A549 (cell line): ENCODE measurements around the gene RPL18. TPM values are rescaled to one million over a fixed set of nuclear protein-coding genes. Genes with fewer than 3 reads are reported as not detected.

Experiments
- ATAC-seq, 2 experiments: fragments of 200-7000 bp in 1 of 2; fragments of >200 bp in 1 of 2; cut with Nextera tagmentation in 1 of 2; cut with Tn5 transposase in 1 of 2; 3 replicates each; pipeline versions ENCODE4 v1.8.0 to v1.9.1; 2018 to 2020; ENCODE audit warnings: mild to moderate bottlenecking in 1 of 2, moderate library complexity in 1 of 2
- CTCF ChIA-PET: fragments of 300-600 bp; sonication (Branson Sonifier 250); formaldehyde crosslinking; extraction: SDS; loops from one replicate; lab custom pipeline; 2021; ENCODE audit warnings: antibody characterized with exemption, inconsistent platforms; lab: Yijun Ruan, JAX
- POLR2A ChIA-PET: fragments of 350-600 bp; formaldehyde crosslinking; extraction: SDS; loops from one replicate; lab custom pipeline; 2021; ENCODE audit warnings: antibody characterized with exemption, inconsistent platforms; lab: Yijun Ruan, JAX
- DNase-seq, 2 experiments: peaks; one replicate each; pipeline versions ENCODE4 v3.0.0 to v3.0.0-alpha.2; 2011 to 2016; ENCODE audit warnings: low read depth in 1 of 2, low spot score in 1 of 2
- FAIRE-seq: peaks from 2 replicates; lab custom pipeline; 2011; peaks lifted over from hg19 to GRCh38; lab: Jason Lieb, UNC
- H3K27ac ChIP-seq, 2 experiments: fragments of >200 bp; sonication (Bioruptor Twin); formaldehyde crosslinking; 3 replicates each; pipeline ENCODE4 v1.5.1; 2016 to 2017
- H3K4me1 ChIP-seq: fragments of >200 bp; sonication (Bioruptor Twin); formaldehyde crosslinking; 3 replicates; pipeline ENCODE4 v1.6.1; 2016
- H3K4me2 ChIP-seq: fragments of >200 bp; sonication (Bioruptor Twin); formaldehyde crosslinking; 3 replicates; pipeline ENCODE4 v1.6.1; 2016
- H3K4me3 ChIP-seq: fragments of >200 bp; sonication (Bioruptor Twin); formaldehyde crosslinking; 3 replicates; pipeline ENCODE4 v1.5.1; 2016
- H3K9me3 ChIP-seq: fragments of >200 bp; sonication (Bioruptor Twin); formaldehyde crosslinking; 3 replicates; pipeline ENCODE4 v1.6.1; 2016
- ATOH8 ChIP-seq: fragments of 250-450 bp; sonication (Bioruptor Pico); IDR thresholded peaks from 2 replicates; pipeline ENCODE4 v1.5.0; 2020; ENCODE audit warnings: low read depth, mild to moderate bottlenecking, moderate library complexity
- CBX2 ChIP-seq: fragments of 200-600 bp; sonication (generic); IDR thresholded peaks from 2 replicates; pipeline ENCODE4 v1.6.1; 2016; ENCODE audit warnings: low read depth, mild to moderate bottlenecking, borderline replicate concordance
- CHD2 ChIP-seq: fragments of 150-350 bp; IDR thresholded peaks from 2 replicates; pipeline ENCODE4 v1.6.1; 2014; ENCODE audit warnings: low read length; ENCODE audit not compliant: partially characterized antibody
- ELK1 ChIP-seq: fragments of 150-350 bp; IDR thresholded peaks from 2 replicates; pipeline ENCODE4 v1.6.1; 2014; ENCODE audit warnings: low read depth, mild to moderate bottlenecking, low read length
- ESRRA ChIP-seq: fragments of 150-350 bp; IDR thresholded peaks from 2 replicates; pipeline ENCODE4 v1.6.1; 2014; ENCODE audit warnings: mild to moderate bottlenecking, low read length, borderline replicate concordance
- FOSB ChIP-seq: fragments of 250-450 bp; sonication (Bioruptor Pico); IDR thresholded peaks from 2 replicates; pipeline ENCODE4 v1.5.0; 2020; ENCODE audit warnings: mild to moderate bottlenecking, moderate library complexity
- FOSL2 ChIP-seq, 2 experiments: fragments of 450-650 bp in 1 of 2; fragments of >200 bp in 1 of 2; sonication (Bioruptor Twin) in 1 of 2; formaldehyde crosslinking; IDR thresholded peaks; 2 replicates each; pipeline versions ENCODE4 v1.5.0 to v1.6.1; 2016 to 2020; ENCODE audit warnings: mild to moderate bottlenecking in 1 of 2, moderate library complexity in 1 of 2
- GATA3 ChIP-seq: IDR thresholded peaks from 2 replicates; pipeline ENCODE4 v1.6.1; 2012; ENCODE audit warnings: borderline replicate concordance
- HMGXB4 ChIP-seq: fragments of 250-450 bp; sonication (Bioruptor Pico); IDR thresholded peaks from 2 replicates; pipeline ENCODE4 v1.5.0; 2021; ENCODE audit warnings: mild to moderate bottlenecking, moderate library complexity, borderline replicate concordance
- HOXB5 ChIP-seq: fragments of 250-450 bp; sonication (Bioruptor Pico); IDR thresholded peaks from 2 replicates; pipeline ENCODE4 v1.5.0; 2020; ENCODE audit warnings: mild to moderate bottlenecking, moderate library complexity
- JUN ChIP-seq, 2 experiments: fragments of >200 bp; sonication (Bioruptor Twin); formaldehyde crosslinking; IDR thresholded peaks; 2 replicates in 1 of 2; 3 replicates in 1 of 2; pipeline ENCODE4 v1.6.1; 2016 to 2017
- JUNB ChIP-seq: fragments of >200 bp; sonication (Bioruptor Twin); formaldehyde crosslinking; IDR thresholded peaks from 2 replicates; pipeline ENCODE4 v1.6.1; 2016
- KDM5A ChIP-seq: fragments of 200-600 bp; sonication (generic); IDR thresholded peaks from 2 replicates; pipeline ENCODE4 v1.6.1; 2016; ENCODE audit warnings: antibody characterized with exemption, mild to moderate bottlenecking
- MAFK ChIP-seq: fragments of 450-650 bp; IDR thresholded peaks from 2 replicates; pipeline ENCODE4 v1.6.1; 2014; ENCODE audit not compliant: partially characterized antibody
- MAZ ChIP-seq: fragments of 150-350 bp; IDR thresholded peaks from 2 replicates; pipeline ENCODE4 v1.6.1; 2014; ENCODE audit warnings: antibody characterized with exemption, low read depth, low read length, borderline replicate concordance
- MYC ChIP-seq: IDR thresholded peaks from 2 replicates; pipeline ENCODE4 v1.6.1; 2012; ENCODE audit warnings: mild to moderate bottlenecking, inconsistent platforms, low read length, improper control_type of control experiment, borderline replicate concordance
- NFE2L2 ChIP-seq: fragments of 150-350 bp; conservative IDR thresholded peaks from 2 replicates; pipeline ENCODE4 v1.6.1; 2014; ENCODE audit warnings: low read length
- POLR2A ChIP-seq: IDR thresholded peaks from 2 replicates; pipeline ENCODE4 v1.6.1; 2012; ENCODE audit warnings: mild to moderate bottlenecking, low read length
- POLR2AphosphoS2 ChIP-seq: conservative IDR thresholded peaks from 2 replicates; pipeline ENCODE4 v1.6.1; 2012; ENCODE audit warnings: low read length, improper control_type of control experiment, inconsistent platforms
- RCOR1 ChIP-seq: fragments of 150-350 bp; IDR thresholded peaks from 2 replicates; pipeline ENCODE4 v1.6.1; 2014; ENCODE audit warnings: antibody characterized with exemption, low read length, low read depth
- RFX5 ChIP-seq: fragments of 450-650 bp; IDR thresholded peaks from 2 replicates; pipeline ENCODE4 v1.7.1; 2014; ENCODE audit warnings: antibody characterized with exemption, mild to moderate bottlenecking, moderate library complexity
- RNF2 ChIP-seq: fragments of 200-600 bp; sonication (generic); IDR thresholded peaks from 2 replicates; pipeline ENCODE4 v1.6.1; 2016; ENCODE audit warnings: low read depth, mild to moderate bottlenecking, antibody characterized with exemption, moderate library complexity, borderline replicate concordance
- SMC3 ChIP-seq: fragments of >200 bp; sonication (Bioruptor Twin); formaldehyde crosslinking; IDR thresholded peaks from 3 replicates; pipeline ENCODE4 v1.6.1; 2018; ENCODE audit warnings: inconsistent platforms
- TFCP2L1 ChIP-seq: fragments of 250-450 bp; sonication (Bioruptor Pico); IDR thresholded peaks from 2 replicates; pipeline ENCODE4 v1.5.0; 2021; ENCODE audit warnings: mild to moderate bottlenecking
- ZC3H11A ChIP-seq: fragments of 450-650 bp; IDR thresholded peaks from 2 replicates; pipeline ENCODE4 v1.6.1; 2014; ENCODE audit warnings: antibody characterized with exemption, mild to moderate bottlenecking
- ZNF302 ChIP-seq: fragments of 250-450 bp; sonication (Bioruptor Pico); IDR thresholded peaks from 2 replicates; pipeline ENCODE4 v1.9.0; 2021; ENCODE audit warnings: inconsistent platforms, mild to moderate bottlenecking, moderate library complexity
- WGBS: methylation state at CpG from one replicate; pipeline ENCODE4 v1.1.6; 2017; ENCODE audit errors: missing lambda C conversion rate; 5-methylcytosine and 5-hydroxymethylcytosine counted together
- polyA plus RNA-seq, 4 experiments: library from polyadenylated mRNA; depleted of rRNA in 3 of 4; stranded (reverse); fragments of >200 nt; fragmentation: RNase III in 1 of 4; extraction: RNeasy Plus Mini Kit Qiagen cat#74134 plus additional on column Dnase treatment in 1 of 4; gene quantifications; 2 replicates in 3 of 4; 3 replicates in 1 of 4; pipeline ENCODE4 v1.2.3, GENCODE V29; 2011 to 2017
- TF ChIP-seq, protein P1 (sequence below): IDR thresholded peaks from 2 replicates; pipeline ENCODE4 v1.6.1; 2012
- TF ChIP-seq, protein P2 (sequence below): fragments of >200 bp; sonication (Bioruptor Twin); formaldehyde crosslinking; IDR thresholded peaks from 3 replicates; pipeline ENCODE4 v1.6.1; 2016
- TF ChIP-seq, protein P3 (sequence below): fragments of 450-650 bp; IDR thresholded peaks from 2 replicates; pipeline ENCODE4 v1.6.1; 2014; ENCODE audit warnings: antibody characterized with exemption

RPL18 gene
- polyA plus RNA-seq, 2 of the 4 experiments (the other 2 are of a cell fraction), result 1,780 to 2,696 TPM

DNA sequence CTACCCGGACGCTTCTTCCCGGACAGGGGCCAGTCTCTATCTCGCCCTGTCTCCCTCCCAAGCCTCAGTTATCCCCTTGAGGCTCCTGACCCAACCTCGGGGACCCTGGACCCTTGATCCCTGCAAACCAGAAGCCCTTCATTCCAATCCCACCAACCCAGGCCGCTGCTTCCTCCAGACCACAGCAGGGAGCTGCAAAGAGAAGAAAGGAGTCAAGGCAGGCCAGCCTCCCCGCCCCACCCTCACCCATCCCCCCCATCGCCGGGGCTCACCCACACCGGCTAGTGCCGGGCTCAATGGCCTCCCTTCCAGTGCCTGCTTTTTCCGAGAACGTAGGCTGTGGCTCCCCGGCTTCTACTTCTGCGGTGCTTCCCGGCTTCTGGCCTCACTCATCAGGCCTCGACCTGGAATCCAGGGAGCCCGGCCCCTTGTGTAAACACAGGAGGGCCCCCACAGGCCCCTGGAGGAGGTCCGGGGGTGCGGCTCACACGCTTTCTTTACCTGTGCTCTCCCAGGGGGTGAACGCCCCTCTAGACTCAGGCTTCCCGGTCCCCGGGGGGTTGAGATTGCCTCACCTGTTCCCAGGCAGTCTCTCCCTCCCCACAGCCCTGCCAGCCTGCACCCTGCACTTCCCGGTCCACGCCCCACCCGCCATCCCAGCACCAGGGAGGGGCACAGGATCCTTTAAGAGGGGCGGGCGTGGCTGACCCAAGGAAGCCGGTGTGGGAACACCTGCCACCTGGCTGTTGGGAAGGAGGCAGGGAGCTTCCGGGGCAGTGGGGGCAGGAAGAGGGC lies 4.3 kb downstream of the RPL18 start, which contains the start of gene FAM83E:
Gene FAM83E (minus strand): TSS at position 641 of the 795 bp plus-strand sequence. CDS start 1,704 bp downstream, outside the sequence.
- ATAC-seq (peak; percentile 4; a peak in 5 of 6 replicates), DNase-seq (peak; percentile 61 to 75), FAIRE-seq (no peak)
- no peak within 1 kb of the TSS for H3K4me3 ChIP-seq
- H3K4me1 ChIP-seq, result peaks cover 37% of the 10 kb centered on the region
- H3K4me2 ChIP-seq, result peak within 1 kb of the TSS; percentile 92
- no peaks in the 10 kb centered on the region for H3K9me3 ChIP-seq
- POLR2A ChIA-PET, result interaction anchor here (0.5 to 0.9 kb wide), 4 partner anchors 9 to 747 kb away, joined by 3 read pairs; partner anchors contain the start of gene TEAD2
- H3K27ac ChIP-seq, result peak within 1 kb of the TSS; percentile 3 to 90; a peak in 4 of 6 replicates
- CTCF ChIA-PET, result interaction anchor here (1.1 to 18.9 kb wide), 6 partner anchors 9 to 301 kb away, joined by 3 to 396 read pairs (median 4); partner anchors contain the start of gene KDELR1
- WGBS, result 43% methylated on average over 30 of the region's 31 CpGs
- TF ChIP-seq ZC3H11A (no peak), CBX2 (no peak), ESRRA (no peak), JUNB (no peak), RNF2 (no peak), MAZ (no peak), MYC (no peak), KDM5A (no peak), POLR2AphosphoS2 (peak; percentile 92), HOXB5 (CRISPR knock-in tag) (peak; percentile 71; the same call in 1 of the 2 replicates), ELK1 (no peak), GATA3 (peak; percentile 39; the same call in 1 of the 2 replicates), FOSB (CRISPR knock-in tag) (peak; percentile 98), ATOH8 (peak; percentile 72; the same call in 1 of the 2 replicates), RFX5 (no peak), CHD2 (peak; percentile 39), RCOR1 (no peak), MAFK (no peak), TFCP2L1 (CRISPR knock-in tag) (peak; percentile 98), HMGXB4 (CRISPR knock-in tag) (peak; percentile 84), FOSL2 (IDR thresholded peaks at IDR 0.05) (no peak), FOSL2 (CRISPR knock-in tag; IDR thresholded peaks at IDR 0.05) (0 out of 2 replicates have a peak, but pooled peaks have one; percentile 6), SMC3 (no peak), NFE2L2 (no peak), ZNF302 (CRISPR knock-in tag) (no peak), JUN (IDR thresholded peaks at IDR 0.05) (peak; percentile 40 to 89; a peak in 4 of 5 replicates), POLR2A (peak; percentile 19; the same call in 1 of the 2 replicates)
- TF ChIP-seq, protein P1, sequence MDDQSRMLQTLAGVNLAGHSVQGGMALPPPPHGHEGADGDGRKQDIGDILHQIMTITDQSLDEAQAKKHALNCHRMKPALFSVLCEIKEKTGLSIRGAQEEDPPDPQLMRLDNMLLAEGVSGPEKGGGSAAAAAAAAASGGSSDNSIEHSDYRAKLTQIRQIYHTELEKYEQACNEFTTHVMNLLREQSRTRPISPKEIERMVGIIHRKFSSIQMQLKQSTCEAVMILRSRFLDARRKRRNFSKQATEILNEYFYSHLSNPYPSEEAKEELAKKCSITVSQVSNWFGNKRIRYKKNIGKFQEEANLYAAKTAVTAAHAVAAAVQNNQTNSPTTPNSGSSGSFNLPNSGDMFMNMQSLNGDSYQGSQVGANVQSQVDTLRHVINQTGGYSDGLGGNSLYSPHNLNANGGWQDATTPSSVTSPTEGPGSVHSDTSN, result peak; percentile 74
- TF ChIP-seq, protein P2, sequence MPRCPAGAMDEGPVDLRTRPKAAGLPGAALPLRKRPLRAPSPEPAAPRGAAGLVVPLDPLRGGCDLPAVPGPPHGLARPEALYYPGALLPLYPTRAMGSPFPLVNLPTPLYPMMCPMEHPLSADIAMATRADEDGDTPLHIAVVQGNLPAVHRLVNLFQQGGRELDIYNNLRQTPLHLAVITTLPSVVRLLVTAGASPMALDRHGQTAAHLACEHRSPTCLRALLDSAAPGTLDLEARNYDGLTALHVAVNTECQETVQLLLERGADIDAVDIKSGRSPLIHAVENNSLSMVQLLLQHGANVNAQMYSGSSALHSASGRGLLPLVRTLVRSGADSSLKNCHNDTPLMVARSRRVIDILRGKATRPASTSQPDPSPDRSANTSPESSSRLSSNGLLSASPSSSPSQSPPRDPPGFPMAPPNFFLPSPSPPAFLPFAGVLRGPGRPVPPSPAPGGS, result peak; percentile 68; the same call in 1 of the 3 replicates
- TF ChIP-seq, protein P3, sequence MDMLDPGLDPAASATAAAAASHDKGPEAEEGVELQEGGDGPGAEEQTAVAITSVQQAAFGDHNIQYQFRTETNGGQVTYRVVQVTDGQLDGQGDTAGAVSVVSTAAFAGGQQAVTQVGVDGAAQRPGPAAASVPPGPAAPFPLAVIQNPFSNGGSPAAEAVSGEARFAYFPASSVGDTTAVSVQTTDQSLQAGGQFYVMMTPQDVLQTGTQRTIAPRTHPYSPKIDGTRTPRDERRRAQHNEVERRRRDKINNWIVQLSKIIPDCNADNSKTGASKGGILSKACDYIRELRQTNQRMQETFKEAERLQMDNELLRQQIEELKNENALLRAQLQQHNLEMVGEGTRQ, result no peak
